Lung (tissue), 12 donors: ENCODE data around the gene RAB3C. TPM values are rescaled to one million over a fixed set of nuclear protein-coding genes. Genes with fewer than 3 reads are reported as not detected.

Experiments
- ATAC-seq: fragments of 200-7000 bp; cut with Tn5 transposase; one replicate; pipeline ENCODE4 v1.9.1; 2020; ENCODE audit warnings: moderate number of reproducible peaks; ENCODE audit not compliant: insufficient read depth, low FRiP score
- DNase-seq, 3 donors: peaks; one replicate each; pipeline ENCODE4 v3.0.0-alpha.2; 2013 to 2017
- H3K27ac ChIP-seq, 2 donors: one replicate each; pipeline ENCODE4 v1.5.1; 2013; ENCODE audit warnings: mild to moderate bottlenecking in 2 of 2, moderate library complexity in 2 of 2, control low read depth in 1 of 2, inconsistent platforms in 1 of 2, low read depth in 1 of 2, low read length in 1 of 2
- H3K27me3 ChIP-seq, 3 donors: one replicate each; pipeline ENCODE4 v1.5.1; 2013; ENCODE audit warnings: low read length in 2 of 3; ENCODE audit not compliant: control insufficient read depth in 3 of 3, insufficient read depth in 3 of 3
- H3K36me3 ChIP-seq, 4 donors: one replicate each; pipeline ENCODE4 v1.5.1; 2013; ENCODE audit warnings: low read length in 4 of 4, mild to moderate bottlenecking in 1 of 4, moderate library complexity in 1 of 4; ENCODE audit not compliant: control insufficient read depth in 4 of 4, insufficient read depth in 4 of 4
- H3K4me1 ChIP-seq, 5 donors: one replicate each; pipeline ENCODE4 v1.5.1; 2013; ENCODE audit warnings: low read length in 5 of 5, mild to moderate bottlenecking in 2 of 5, moderate library complexity in 1 of 5; ENCODE audit not compliant: control insufficient read depth in 5 of 5, insufficient read depth in 5 of 5
- H3K4me3 ChIP-seq: one replicate; pipeline ENCODE4 v1.5.1; 2013; ENCODE audit warnings: mild to moderate bottlenecking, control low read depth, moderate library complexity
- H3K9ac ChIP-seq, 2 donors: one replicate each; pipeline ENCODE4 v1.5.1; 2013; ENCODE audit warnings: low read length in 2 of 2, control low read depth in 1 of 2; ENCODE audit not compliant: insufficient read depth in 1 of 2
- H3K9me3 ChIP-seq, 4 donors: one replicate each; pipeline ENCODE4 v1.5.1; 2013; ENCODE audit warnings: low read length in 3 of 4, mild to moderate bottlenecking in 1 of 4, moderate library complexity in 1 of 4; ENCODE audit not compliant: control insufficient read depth in 4 of 4, insufficient read depth in 3 of 4
- CTCF ChIP-seq: IDR thresholded peaks from 2 replicates; pipeline ENCODE4 v1.5.1; 2012; ENCODE audit warnings: mild to moderate bottlenecking; ENCODE audit errors: control extremely low read depth, extremely low read depth
- WGBS, 2 donors: extraction: QIAGEN DNeasy Blood & Tissue Kit; methylation state at CpG; one replicate each; pipeline ENCODE4 v1.1.7; 2013; 5-methylcytosine and 5-hydroxymethylcytosine counted together
- polyA plus RNA-seq, 2 donors: library from polyadenylated mRNA; stranded (reverse); fragments of 200-250 nt; gene quantifications; one replicate each; pipeline ENCODE4 v1.2.1, GENCODE V29; 2013
- total RNA-seq, 2 donors: library from RNA; depleted of rRNA in 1 of 2; stranded (reverse); fragments of >200 nt in 1 of 2; gene quantifications; one replicate each; pipeline ENCODE4 v1.2.1, GENCODE V29; 2014 to 2021
- donor health status: control.
- donor health status: control.
- donor health status: Bipolar disorder and iron deficiency.
- donor health status: healthy.
- donor health status: DM: yes; HTN: yes; CAD: no.

RAB3C gene
- total and polyA plus RNA-seq, 4 donors, result 0.35 to 1.1 (median 0.86) TPM

DNA sequence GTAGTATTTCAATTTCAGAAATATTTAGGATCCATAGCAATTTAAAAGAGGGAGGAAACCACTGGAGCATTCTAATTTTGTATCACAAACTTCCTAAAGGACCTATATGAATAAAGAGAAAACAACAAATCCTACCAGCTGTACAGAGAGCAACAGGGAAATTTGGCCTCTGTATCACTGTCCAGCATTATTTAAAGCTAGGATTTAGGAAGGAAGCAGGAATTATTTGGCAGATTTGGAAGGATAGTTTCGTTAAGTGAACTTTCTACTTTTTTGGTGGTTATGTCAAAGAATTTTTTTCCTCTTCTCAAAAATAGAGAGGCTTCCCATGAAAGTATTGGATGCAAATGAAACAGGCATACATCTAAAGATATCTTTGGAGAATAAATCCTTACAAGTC lies 269.7 kb downstream of the RAB3C start:
- Histone ChIP-seq H3K36me3 (no peaks in the 10 kb centered on the region), H3K9ac (no peak overlapping the region), H3K27ac (no peak overlapping the region), H3K4me3 (no peak overlapping the region), H3K9me3 (no peaks in the 10 kb centered on the region), H3K4me1 (peaks cover 0 to 66% (median 4%) of the 10 kb centered on the region in 5 donors), H3K27me3 (no peaks in the 10 kb centered on the region)
- ATAC-seq, result no peak
- no peak for TF ChIP-seq CTCF
- peak in 2 of 3 donors; percentile 49 to 55 for DNase-seq
- WGBS, 2 donors, result 70 to 89% methylated on average over 1 of the region's 1 CpG

- 83 to 90% methylated on average over 2 of the region's 2 CpGs for WGBS, 2 donors
- no peak overlapping the region for H3K4me3 ChIP-seq
These were observed 271.6 kb downstream of the RAB3C start for GRCh38 chr5:58854441-58854840.

GRCh38 chr5:58855851-58856739 lies 273.2 kb downstream of the RAB3C start:
- TF ChIP-seq CTCF, result no peak

More at GRCh38 chr5:58854441-58854840, 271.6 kb downstream of the RAB3C start:
- H3K9ac ChIP-seq, result no peak overlapping the region
- peaks cover 0 to 59% (median 4%) of the 10 kb centered on the region in 5 donors for H3K4me1 ChIP-seq
- no peak overlapping the region for H3K27ac ChIP-seq
- no peaks in the 10 kb centered on the region for H3K36me3 ChIP-seq
- ATAC-seq, result no peak
- no peak for TF ChIP-seq CTCF
- no peaks in the 10 kb centered on the region for H3K9me3 ChIP-seq
- H3K27me3 ChIP-seq, result no peaks in the 10 kb centered on the region
- peak; percentile 35 to 87 (median 86) for DNase-seq

More at GRCh38 chr5:58855851-58856739, 273.2 kb downstream of the RAB3C start:
- H3K4me1 ChIP-seq, result peaks cover 0 to 44% (median 4%) of the 10 kb centered on the region in 5 donors
- no peak overlapping the region for H3K4me3 ChIP-seq
- DNase-seq (no peak), ATAC-seq (no peak)
- H3K27ac ChIP-seq, result no peak overlapping the region
- no peaks in the 10 kb centered on the region for H3K36me3 ChIP-seq
- WGBS, 2 donors, result 59 to 78% methylated on average over 8 of the region's 8 CpGs
- no peaks in the 10 kb centered on the region for H3K27me3 ChIP-seq
- no peak overlapping the region for H3K9ac ChIP-seq
- H3K9me3 ChIP-seq, result no peaks in the 10 kb centered on the region
